Aorta (tissue), 5 donors: ENCODE results near the gene PTPRU. TPM values are rescaled to one million over a fixed set of nuclear protein-coding genes. Genes with fewer than 3 reads are reported as not detected.
"Not testable (repeated sequence)": the region's sequence is repeated elsewhere in the genome, so short reads cannot be mapped to it uniquely, and the experiment has no call there.

Experiments
- ATAC-seq: fragments of 200-7000 bp; cut with Tn5 transposase; one replicate; pipeline ENCODE4 v1.9.1; 2022; ENCODE audit warnings: moderate library complexity; ENCODE audit not compliant: low FRiP score
- DNase-seq, 2 donors: peaks; one replicate each; pipeline ENCODE4 v3.0.0-alpha.2; 2020
- H3K27ac ChIP-seq, 2 donors: one replicate each; pipeline ENCODE4 v1.5.1; 2013; ENCODE audit warnings: low read length in 2 of 2, mild to moderate bottlenecking in 2 of 2, moderate library complexity in 2 of 2, control low read depth in 1 of 2, inconsistent platforms in 1 of 2, low read depth in 1 of 2
- H3K27me3 ChIP-seq, 2 donors: one replicate each; pipeline ENCODE4 v1.6.1; 2013; ENCODE audit warnings: control low read depth in 1 of 2, low read length in 1 of 2, mild to moderate bottlenecking in 1 of 2, moderate library complexity in 1 of 2; ENCODE audit not compliant: insufficient read depth in 2 of 2, control insufficient read depth in 1 of 2
- H3K36me3 ChIP-seq, 2 donors: one replicate each; pipeline ENCODE4 v1.6.1; 2013; ENCODE audit warnings: control low read depth in 1 of 2, low read length in 1 of 2, mild to moderate bottlenecking in 1 of 2; ENCODE audit not compliant: insufficient read depth in 2 of 2, control insufficient read depth in 1 of 2
- H3K4me1 ChIP-seq, 2 donors: one replicate each; pipeline ENCODE4 v1.6.1; 2013; ENCODE audit warnings: low read length in 2 of 2, control low read depth in 1 of 2, mild to moderate bottlenecking in 1 of 2, moderate library complexity in 1 of 2; ENCODE audit not compliant: insufficient read depth in 2 of 2, control insufficient read depth in 1 of 2
- H3K4me3 ChIP-seq, 2 donors: one replicate each; pipeline ENCODE4 v1.5.1; 2013; ENCODE audit warnings: low read length in 2 of 2, control low read depth in 1 of 2, mild to moderate bottlenecking in 1 of 2
- H3K9me3 ChIP-seq: one replicate; pipeline ENCODE4 v1.6.1; 2013; ENCODE audit warnings: mild to moderate bottlenecking, low read length; ENCODE audit not compliant: control insufficient read depth
- WGBS, 2 donors: extraction: QIAGEN DNeasy Blood & Tissue Kit; methylation state at CpG; one replicate each; pipeline ENCODE4 v1.1.7; 2013; 5-methylcytosine and 5-hydroxymethylcytosine counted together
- intact Hi-C, 2 donors: fragments of 100-400 bp; cut with DNase I; formaldehyde crosslinking; loops; one replicate each; pipeline versions ENCODE4 v1.14.2 to v1.15.0; 2022
- polyA plus RNA-seq, 2 donors: library from polyadenylated mRNA; stranded (reverse); fragments of 200-250 nt; gene quantifications; one replicate each; pipeline ENCODE4 v1.2.3, GENCODE V29; 2013
- total RNA-seq, 2 donors: library from RNA; stranded (reverse); fragmentation: NEBNext Ultra II Directional; extraction: Animal tissue kit (Norgen Biotek cat#: 25700); gene quantifications; one replicate each; pipeline ENCODE4 v1.2.1, GENCODE V29; 2021
- donor health status: healthy with polysubstance abuse.
- donor health status: Bipolar disorder and iron deficiency.
- donor health status: DM: no; HTN: no; CAD: no.
- donor health status: DM: no; HTN: no; CAD: no.
- donor health status: DM: yes; HTN: yes; CAD: no.

Gene PTPRU
- total and polyA plus RNA-seq, 4 donors = 8.1 to 35.3 (median 13.2) TPM

DNA sequence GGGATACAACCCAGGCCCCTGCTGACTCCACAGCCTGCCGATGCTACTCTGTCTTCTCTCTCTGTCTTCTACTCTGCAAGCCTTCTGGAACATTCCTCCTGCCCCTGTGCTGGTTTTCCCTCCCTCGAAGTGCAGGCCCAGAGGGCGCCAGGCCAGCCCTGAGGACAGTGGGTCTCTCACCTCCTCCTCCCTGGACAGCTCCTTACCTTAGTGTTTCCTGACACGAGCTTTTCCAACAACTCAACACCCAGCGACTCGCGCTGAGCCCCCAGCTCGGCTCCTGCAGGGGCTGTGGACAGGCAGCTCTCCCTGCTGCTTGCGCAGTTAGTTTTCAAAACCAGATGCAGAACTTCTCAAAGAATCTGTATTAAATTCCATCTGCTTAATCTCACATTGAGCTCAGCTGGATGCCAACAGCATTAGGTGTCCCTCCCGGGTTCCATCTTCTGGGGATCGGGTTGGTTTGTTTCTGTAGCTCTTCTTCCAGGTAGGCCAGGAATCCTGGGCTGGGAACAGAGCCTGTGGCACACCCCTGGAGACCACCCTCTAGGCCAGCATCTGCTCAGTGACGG is 54.2 kb downstream of the PTPRU start:
- H3K27ac ChIP-seq = no peak overlapping the region
- no peaks in the 10 kb centered on the region for H3K4me1 ChIP-seq
- intact Hi-C loops = no loop called here
- no peaks in the 10 kb centered on the region for H3K9me3 ChIP-seq
- DNase-seq (peak in 1 of 2 donors; percentile 30), ATAC-seq (no peak)
- no peak overlapping the region for H3K4me3 ChIP-seq
- no peaks in the 10 kb centered on the region for H3K36me3 ChIP-seq
- H3K27me3 ChIP-seq = no peaks in the 10 kb centered on the region
- WGBS, 2 donors = 82 to 84% methylated on average over 12 of the region's 12 CpGs

DNA sequence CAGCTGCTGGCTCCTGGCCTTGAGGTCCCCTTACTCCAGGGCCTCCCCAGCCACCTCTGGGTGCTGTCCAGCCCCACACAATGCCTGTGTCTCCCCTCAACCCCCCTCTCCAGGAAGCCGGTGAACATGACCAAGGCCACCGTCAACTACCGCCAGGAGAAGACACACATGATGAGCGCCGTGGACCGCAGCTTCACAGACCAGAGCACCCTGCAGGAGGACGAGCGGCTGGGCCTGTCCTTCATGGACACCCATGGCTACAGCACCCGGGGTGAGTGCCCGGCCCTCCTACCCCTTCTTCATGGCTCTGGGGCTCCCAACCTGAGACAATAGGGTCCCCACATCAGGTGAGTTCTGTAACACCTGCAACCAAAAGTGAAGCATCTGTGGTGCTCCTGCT is 55.4 kb downstream of the PTPRU start:
- Histone ChIP-seq H3K27me3 (no peaks in the 10 kb centered on the region), H3K4me3 (no peak overlapping the region), H3K9me3 (no peaks in the 10 kb centered on the region), H3K36me3 (no peaks in the 10 kb centered on the region), H3K27ac (no peak overlapping the region), H3K4me1 (no peaks in the 10 kb centered on the region)
- intact Hi-C loops = no loop called here
- WGBS, 2 donors = 95 to 96% methylated on average over 10 of the region's 10 CpGs
- no peak for ATAC-seq
- peak in 1 of 2 donors; percentile 26 for DNase-seq

DNA sequence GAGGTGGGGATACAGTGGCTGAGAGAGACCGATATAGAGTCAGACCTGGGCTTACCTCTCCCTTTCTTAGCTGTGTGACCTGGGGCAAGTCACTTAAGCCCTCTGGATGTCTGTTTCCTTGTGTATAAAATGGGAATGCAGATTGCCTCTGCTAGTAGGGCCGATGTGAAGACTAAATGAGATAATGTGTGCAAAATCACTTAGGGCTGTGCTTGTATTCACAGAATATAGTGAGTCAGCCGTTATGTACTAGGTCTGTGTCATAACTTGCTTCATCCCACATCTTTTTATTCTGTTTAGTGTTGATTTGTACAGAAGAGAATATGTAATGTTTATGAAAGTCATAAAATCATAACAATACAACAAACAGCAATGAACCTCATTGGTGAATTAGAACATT is 56.0 kb downstream of the PTPRU start:
- intact Hi-C loops = no loop called here
- Histone ChIP-seq H3K4me3 (no peak overlapping the region), H3K27me3 (no peaks in the 10 kb centered on the region), H3K9me3 (no peaks in the 10 kb centered on the region), H3K4me1 (no peaks in the 10 kb centered on the region), H3K27ac (no peak overlapping the region), H3K36me3 (no peaks in the 10 kb centered on the region)
- DNase-seq (no peak), ATAC-seq (no peak)
- whole genome bisulfite sequencing, 2 donors = 91 to 92% methylated on average over 3 of the region's 3 CpGs

GRCh38 chr1:29297450-29297849 is 61.1 kb downstream of the PTPRU start:
- Histone ChIP-seq H3K9me3 (no peaks in the 10 kb centered on the region), H3K4me1 (no peaks in the 10 kb centered on the region), H3K36me3 (peaks cover 0 to 4% of the 10 kb centered on the region in 2 donors), H3K27ac (no peak overlapping the region), H3K4me3 (no peak overlapping the region), H3K27me3 (no peaks in the 10 kb centered on the region)
- ATAC-seq (no peak), DNase-seq (peak in 1 of 2 donors; percentile 9)
- intact Hi-C loops = no loop called here
- 84 to 95% methylated on average over 5 of the region's 5 CpGs for WGBS, 2 donors

DNA sequence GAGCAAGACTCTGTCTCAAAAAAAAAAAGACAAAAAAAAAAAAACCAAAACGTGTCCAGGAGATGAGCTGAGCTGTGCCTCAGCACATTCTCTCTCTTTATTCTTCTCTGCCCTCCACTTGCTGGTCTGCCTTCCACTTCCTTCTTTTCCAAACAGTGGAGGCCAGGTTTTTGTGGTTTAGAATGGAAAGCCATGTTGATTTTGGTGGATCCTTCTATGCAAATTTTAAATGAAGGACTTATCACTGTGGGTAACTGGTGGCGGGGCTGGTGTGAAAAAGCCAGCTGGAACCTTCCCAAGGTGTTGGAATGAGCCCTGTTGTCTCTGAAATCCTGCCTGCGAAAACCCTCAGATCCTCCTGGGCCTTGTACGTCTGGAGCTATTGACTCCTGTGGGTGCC is 61.9 kb downstream of the PTPRU start:
- H3K27me3 ChIP-seq = no peaks in the 10 kb centered on the region
- no peak for ATAC-seq
- H3K4me3 ChIP-seq = no peak overlapping the region
- DNase-seq = peak in 1 of 2 donors; percentile 45
- no peaks in the 10 kb centered on the region for H3K4me1 ChIP-seq
- H3K9me3 ChIP-seq = no peaks in the 10 kb centered on the region
- no peak overlapping the region for H3K27ac ChIP-seq
- 44 to 51% methylated on average over 4 of the region's 4 CpGs for WGBS, 2 donors
- intact Hi-C loops = no loop called here
- peaks cover 0 to 4% of the 10 kb centered on the region in 2 donors for H3K36me3 ChIP-seq

- intact Hi-C loops = no loop called here
- Histone ChIP-seq H3K27me3 (no peaks in the 10 kb centered on the region), H3K4me1 (no peaks in the 10 kb centered on the region), H3K27ac (no peak overlapping the region), H3K9me3 (no peaks in the 10 kb centered on the region), H3K4me3 (no peak overlapping the region), H3K36me3 (peaks cover 0 to 10% of the 10 kb centered on the region in 2 donors)
- DNase-seq (peak; percentile 19 to 37), ATAC-seq (no peak)
- 80 to 84% methylated on average over 4 of the region's 4 CpGs for WGBS, 2 donors
Measured at GRCh38 chr1:29299446-29299845, 63.1 kb downstream of the PTPRU start.

DNA sequence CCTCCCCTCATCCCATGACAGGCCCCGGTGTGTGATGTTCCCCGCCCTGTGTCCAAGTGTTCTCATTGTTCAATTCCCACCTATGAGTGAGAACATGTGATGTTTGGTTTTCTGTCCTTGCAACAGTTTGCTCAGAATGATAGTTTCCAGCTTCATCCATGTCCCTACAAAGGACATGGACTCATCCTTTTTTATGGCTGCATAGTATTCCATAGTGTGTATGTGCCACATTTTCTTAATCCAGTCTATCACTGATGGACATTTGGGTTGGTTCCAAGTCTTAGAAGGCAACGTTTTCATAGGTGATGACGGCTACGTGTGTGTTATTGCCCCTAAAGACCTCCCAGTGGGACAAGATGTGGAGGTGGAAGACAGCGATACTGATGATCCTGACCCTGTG is 65.4 kb downstream of the PTPRU start:
- H3K4me1 ChIP-seq, intact Hi-C loops, H3K9me3 ChIP-seq, ATAC-seq, H3K4me3 ChIP-seq, H3K27me3 ChIP-seq, H3K27ac ChIP-seq: not testable (repeated sequence)
- DNase-seq = peak in 1 of 2 donors; percentile 6
- H3K36me3 ChIP-seq = peaks cover 0 to 21% of the 10 kb centered on the region in 2 donors
- WGBS, 2 donors = 86 to 90% methylated on average over 6 of the region's 6 CpGs

GRCh38 chr1:29303201-29304024 is 67.1 kb downstream of the PTPRU start:
- 90 to 93% methylated on average over 28 of the region's 28 CpGs for WGBS, 2 donors
- DNase-seq (peak in 1 of 2 donors; percentile 71), ATAC-seq (no peak)
- peaks cover 0 to 21% of the 10 kb centered on the region in 2 donors for H3K36me3 ChIP-seq
- intact Hi-C loops = no loop called here
- H3K27ac ChIP-seq = no peak overlapping the region
- H3K4me1 ChIP-seq = no peaks in the 10 kb centered on the region
- no peaks in the 10 kb centered on the region for H3K27me3 ChIP-seq
- no peak overlapping the region for H3K4me3 ChIP-seq
- no peaks in the 10 kb centered on the region for H3K9me3 ChIP-seq
